ENCODE data around the gene FOXD2.

The FOXD2 gene

DNA sequence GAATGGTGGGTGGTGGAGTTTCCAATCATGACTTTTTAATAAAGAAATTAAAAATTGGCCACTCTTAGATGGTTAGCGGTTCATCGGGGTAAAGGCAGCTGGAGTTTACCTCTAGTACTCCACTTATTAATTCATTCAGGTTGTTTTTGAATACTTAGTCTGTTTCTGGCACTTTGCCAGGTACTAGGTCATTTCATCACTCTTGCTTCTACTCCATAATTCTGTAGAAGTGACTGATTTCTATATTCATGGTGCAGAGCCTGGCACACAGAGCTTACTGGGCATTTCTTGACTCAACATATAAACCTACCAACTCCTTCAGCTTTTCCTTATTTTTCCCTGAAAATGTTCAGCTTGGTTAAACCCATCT, 31.5 kb downstream of the FOXD2 start:
- DNase-seq: no peak

DNA sequence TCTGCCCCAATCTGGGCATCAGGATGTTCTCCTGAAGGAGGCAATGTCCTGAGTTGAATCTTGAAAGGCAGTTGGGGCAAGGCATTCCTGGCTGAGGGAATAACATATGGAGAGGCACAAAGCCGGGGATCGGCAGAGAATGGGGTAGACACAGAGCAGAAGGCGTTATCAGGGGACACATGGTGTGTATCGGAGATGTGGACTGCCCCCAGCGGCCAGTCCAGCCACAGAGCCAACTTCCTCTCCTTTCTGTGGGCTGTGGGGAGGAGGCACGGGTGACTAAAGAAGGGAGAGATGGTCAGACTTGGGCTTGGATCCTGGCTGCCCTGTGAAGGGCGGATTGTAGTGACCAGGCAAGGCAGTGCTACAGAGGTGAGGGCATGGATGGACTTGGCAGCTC, 32.1 kb downstream of the FOXD2 start:
- no peak for DNase-seq

DNA sequence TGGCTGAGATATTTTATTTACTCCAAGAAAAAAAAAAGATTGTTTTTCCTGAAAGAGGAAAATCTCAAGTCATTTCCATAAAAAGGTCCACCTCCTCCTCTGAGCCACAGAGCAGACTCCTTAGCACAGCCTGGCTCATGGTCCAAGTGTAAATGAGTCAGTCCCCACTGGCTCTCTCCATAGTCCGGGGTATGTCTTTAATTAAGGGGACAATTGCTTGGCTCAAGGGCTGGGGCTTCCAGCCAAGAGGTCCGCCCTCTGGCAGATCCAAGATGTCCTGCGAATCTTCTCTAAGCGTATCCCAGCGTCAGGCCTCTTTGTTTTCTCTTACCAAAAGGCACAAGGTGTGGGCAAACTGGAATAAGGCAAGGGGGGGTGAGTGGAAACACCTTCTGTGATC, 33.3 kb downstream of the FOXD2 start:
- DNase-seq: no peak

DNA sequence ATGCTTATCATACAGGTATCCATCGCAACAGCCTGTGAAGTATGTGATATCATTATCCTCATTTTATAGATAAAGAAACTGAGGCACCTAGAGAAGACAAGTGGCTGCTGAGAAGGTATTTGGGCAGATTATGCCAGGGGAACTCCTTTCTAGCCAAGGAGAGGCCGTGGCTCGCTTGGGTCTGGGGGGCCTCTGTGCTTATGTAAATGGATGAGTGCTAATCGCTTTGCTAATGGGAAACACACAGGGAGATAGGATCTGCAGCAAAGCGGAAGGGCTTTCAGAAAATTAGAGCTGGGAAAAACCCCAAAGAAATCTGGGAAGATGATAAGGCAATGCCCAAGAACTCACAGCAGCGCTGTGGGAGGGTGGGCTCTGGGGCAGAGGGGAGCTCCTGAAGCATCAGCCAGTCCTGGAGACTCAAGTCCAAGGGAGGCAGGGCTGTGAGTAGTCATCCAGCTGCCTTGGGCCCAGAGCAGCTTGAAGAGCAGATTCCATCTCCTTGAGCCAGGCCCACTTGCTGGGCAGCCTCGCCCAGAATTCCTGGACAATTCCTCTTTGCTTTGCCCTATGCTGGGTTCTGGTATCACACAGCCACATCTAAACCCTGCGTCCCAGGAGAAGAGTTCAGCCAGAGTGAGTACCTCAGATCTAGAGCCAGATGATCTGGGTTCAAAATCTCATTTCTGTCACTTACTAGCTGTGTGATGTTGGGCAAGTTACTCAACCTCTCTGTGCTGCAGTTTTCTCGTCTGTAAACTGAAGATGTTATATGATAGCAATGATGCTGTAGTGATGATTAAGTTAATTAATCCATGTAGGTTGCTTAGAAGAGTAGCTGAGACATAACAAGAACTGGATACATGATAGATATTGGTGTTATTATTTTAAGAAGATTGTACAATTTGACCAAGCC, 36.7 kb downstream of the FOXD2 start:
- no peak for DNase-seq

DNA sequence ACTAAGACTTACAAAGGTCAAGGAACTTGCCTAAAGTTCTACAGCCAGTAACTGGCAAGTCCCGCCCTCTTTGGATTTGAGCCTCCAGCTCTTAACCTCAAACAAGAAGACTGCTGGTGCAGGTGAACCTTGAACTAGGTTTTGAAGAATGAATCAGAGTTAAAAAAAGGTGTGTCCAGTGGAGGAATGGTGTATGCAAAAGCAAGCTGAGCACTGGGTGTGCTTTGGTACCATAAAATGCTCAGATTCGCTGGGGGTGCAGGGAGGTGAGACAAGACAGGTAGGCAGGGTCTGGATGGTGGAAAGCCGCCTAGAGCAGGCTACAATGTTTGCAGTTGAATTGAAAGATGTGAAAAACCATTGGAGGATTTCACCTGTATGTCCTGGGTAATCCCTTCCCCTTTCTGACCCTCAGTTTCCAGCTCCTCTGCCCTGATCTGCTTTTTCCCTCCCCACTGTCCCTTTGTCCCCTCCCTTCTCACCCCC, 39.8 kb downstream of the FOXD2 start:
- DNase-seq: no peak

DNA sequence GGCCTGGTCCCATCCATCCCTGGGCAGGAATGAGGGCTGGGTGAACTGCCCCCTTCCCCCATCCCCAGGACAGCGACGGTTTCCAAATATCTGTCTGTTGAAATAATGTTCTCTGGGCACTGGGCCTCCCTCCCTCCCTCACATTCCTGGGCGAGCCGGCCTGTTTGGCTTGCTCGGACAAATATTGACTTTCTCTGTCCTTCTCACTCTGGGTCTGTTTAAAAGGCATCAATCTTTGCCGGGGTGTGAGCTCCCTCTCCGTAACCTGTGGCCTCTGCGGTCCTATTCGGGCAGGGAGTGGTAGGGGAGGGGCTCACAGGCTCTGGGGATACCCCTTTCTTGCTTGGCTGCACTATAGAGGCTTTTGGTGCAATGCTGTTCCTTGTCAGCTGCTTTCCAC, 40.2 kb downstream of the FOXD2 start:
- DNase-seq: no peak

DNA sequence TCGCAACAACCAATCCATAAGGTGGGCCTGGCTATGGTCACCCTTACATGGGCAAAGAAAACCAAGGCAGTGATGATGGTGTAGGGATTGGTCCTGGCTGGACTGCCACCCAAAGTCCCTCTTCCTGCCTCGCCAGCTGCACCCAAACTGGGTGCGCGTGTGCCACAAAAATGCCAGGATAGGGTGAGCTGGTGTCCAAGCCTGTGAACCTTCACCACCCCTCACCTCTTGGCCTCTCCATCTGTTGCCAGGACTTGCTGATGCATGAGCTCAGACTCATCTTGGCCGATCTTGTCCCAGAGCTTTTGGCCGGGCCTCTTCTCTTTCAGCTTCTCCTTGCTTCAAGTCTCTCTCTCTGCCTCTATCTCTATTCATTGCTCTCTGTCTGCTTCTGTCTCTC, 41.8 kb downstream of the FOXD2 start:
- no peak for DNase-seq

DNA sequence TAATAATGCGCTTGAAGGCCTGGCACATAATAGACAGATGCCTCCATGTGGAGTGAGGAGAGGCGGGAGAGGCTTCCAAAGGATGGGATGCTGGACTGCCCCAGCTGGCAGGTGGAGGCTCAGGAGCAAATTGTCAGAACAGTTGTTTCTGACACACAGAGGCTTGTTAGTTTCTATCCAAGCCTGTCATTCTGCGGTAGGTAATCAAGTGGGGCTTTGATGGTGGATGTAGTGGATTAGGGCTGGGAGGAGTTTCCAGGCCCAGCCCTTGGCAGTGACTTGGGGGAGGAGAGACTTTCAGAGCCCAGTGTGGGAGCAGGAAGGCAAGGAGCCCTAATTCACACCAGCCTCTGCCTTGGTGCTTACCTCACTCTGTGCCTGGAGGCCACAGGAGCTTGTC, 44.1 kb downstream of the FOXD2 start:
- DNase-seq: no peak

DNA sequence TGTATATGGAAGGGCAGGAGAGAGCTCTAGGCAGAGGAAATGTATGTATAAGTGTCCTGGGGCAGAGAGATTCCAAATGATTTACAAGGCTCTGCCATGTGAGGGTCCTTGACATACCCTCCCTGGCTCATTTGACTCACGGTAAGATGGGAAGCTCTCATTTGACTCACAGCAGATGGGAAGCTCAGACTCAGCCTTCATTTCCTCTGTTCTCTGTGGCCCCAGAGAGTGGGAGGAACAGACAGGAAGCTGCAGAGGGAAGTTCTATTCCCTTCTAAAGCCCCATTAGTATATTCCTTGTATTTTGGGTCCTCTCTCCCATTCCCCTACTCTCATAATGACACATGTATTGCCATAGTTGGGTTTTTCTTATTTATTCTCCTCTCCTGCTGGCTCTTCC, 44.9 kb downstream of the FOXD2 start:
- DNase-seq: no peak

DNA sequence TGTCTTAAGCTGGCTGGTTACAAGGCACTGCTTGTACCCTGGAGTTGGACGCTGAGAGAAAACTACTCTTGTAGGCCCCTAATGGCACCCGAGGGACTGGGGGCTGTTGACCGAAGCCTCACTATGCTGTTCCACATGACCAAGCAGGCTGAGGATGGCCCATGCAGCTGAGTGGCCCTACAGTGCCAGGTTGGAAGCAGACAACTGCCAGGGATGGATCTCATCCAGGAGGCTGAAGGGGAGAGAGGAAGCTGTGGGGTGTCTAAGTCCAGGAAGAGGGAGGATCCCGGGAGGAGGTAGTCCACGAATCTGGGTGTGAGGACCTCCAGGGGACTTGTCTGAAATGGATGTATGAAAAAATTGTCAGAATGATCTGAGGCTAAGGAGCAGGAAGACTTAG, 45.8 kb downstream of the FOXD2 start:
- DNase-seq: no peak

DNA sequence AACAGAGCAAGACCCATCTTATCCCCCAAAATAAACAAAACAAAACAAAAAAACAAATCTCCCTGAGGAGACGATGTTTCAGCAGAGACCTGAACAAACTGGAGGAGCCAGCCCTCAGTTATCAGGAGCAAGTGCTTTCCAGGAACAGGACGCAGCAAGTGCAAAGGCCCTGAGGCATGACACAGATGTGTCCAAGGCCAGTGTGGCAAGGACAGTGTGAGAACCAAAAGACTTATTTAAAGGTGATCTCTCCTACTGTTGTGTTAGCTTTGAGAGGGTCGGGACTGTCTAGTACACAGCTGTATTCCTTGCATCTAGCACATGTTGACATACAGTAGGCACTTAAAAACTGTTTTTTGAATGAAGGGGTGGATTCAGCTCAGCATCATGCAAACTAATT, 48.0 kb downstream of the FOXD2 start:
- no peak for DNase-seq

DNA sequence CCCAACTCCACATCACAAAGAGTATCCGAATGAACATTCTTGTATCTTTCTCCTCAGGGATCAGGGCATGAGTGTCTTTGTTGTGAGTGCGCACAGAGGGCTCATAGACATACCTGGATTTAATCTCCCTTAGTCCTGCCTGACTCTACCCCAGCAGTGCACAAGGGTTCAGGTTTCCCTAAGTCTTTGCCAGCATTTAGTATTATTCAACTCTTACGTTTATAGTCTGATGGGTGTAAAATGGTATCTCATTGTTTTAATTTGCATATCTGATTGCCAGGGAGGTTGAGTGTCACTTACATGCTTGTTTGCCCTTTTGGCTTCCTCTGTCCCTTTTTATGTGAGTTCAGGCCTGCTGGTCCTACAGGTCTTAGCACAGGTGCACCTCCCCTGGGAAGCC, 49.5 kb downstream of the FOXD2 start:
- DNase-seq: no peak

DNA sequence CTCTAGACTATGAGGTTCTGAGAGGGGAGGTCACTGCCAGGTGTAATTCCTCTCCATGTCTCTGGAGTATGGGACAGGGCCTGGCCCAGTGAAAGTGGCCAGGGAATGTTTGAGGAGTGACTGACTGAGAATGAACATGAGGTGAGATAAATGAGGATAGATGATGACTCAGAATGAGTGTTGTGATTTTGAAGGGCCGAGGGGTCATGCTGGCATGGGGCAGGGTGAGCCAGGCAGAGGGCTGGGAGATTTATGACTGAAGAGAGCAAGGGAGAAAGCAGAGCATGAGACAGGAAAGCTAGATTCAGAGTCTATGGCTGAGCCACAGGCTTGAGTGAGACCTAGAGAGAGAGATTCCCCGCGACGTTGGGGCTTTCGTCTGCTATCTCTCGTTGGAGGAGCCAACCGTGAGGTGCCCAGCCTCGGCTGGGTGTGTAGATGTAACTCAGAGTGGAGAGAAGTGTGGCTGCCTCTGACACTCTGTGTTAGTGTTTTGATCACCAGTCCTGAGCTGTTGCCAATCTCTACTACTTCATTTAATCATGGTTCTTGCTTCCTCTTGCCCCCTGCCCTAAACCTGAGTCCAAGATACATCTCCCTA, 50.1 kb downstream of the FOXD2 start:
- DNase-seq: no peak

All from effector CD8-positive, alpha-beta T cell (primary cell).